Uterus (tissue), 4 donors: Measurements from ENCODE around the gene KRTAP3-3. TPM values are rescaled to one million over a fixed set of nuclear protein-coding genes. Genes with fewer than 3 reads are reported as not detected.

Experiments
- DNase-seq, 2 donors: peaks; one replicate each; pipeline ENCODE4 v3.0.0-alpha.2; 2019 to 2020
- H3K27ac ChIP-seq, 2 donors: fragments of 200-600 bp; sonication (generic); 1 replicate in 1 of 2; 2 replicates in 1 of 2; pipeline ENCODE4 v1.5.1; 2016 to 2018
- H3K27me3 ChIP-seq, 2 donors: fragments of 200-600 bp; sonication (generic); one replicate each; pipeline ENCODE4 v1.5.1; 2018 to 2019; ENCODE audit warnings: control low read depth in 1 of 2
- H3K36me3 ChIP-seq, 2 donors: fragments of 200-600 bp; sonication (generic); one replicate each; pipeline ENCODE4 v1.5.1; 2019; ENCODE audit warnings: control low read depth in 1 of 2
- H3K4me1 ChIP-seq, 2 donors: fragments of 200-600 bp; sonication (generic); one replicate each; pipeline ENCODE4 v1.5.1; 2018 to 2019; ENCODE audit warnings: control low read depth in 1 of 2
- H3K4me3 ChIP-seq, 2 donors: fragments of 200-600 bp; sonication (generic); 1 replicate in 1 of 2; 2 replicates in 1 of 2; pipeline ENCODE4 v1.5.1; 2018 to 2019; ENCODE audit warnings: mild to moderate bottlenecking in 1 of 2
- H3K9me3 ChIP-seq, 2 donors: fragments of 200-600 bp; sonication (generic); one replicate each; pipeline ENCODE4 v1.5.1; 2019; ENCODE audit warnings: control low read depth in 1 of 2
- POLR2A ChIP-seq, 2 donors: fragments of 450-650 bp; IDR thresholded peaks; one replicate each; pipeline ENCODE4 v1.6.1; 2016; ENCODE audit warnings: antibody characterized with exemption in 2 of 2, mild to moderate bottlenecking in 1 of 2, moderate library complexity in 1 of 2
- intact Hi-C: fragments of 100-400 bp; cut with DNase I; formaldehyde crosslinking; loops from one replicate; pipeline ENCODE4 v1.15.1; 2023; ENCODE audit warnings: low total_unique reads
- total RNA-seq, 4 donors: library from RNA; depleted of rRNA in 3 of 4; stranded (reverse); fragments of >200 nt in 3 of 4; gene quantifications; one replicate each; pipeline versions ENCODE4 v1.1.0 to v1.2.4, GENCODE V29; 2014 to 2023
- TF ChIP-seq, protein P1 (sequence below), 4 experiments: fragments of 200-600 bp in 2 of 4; fragments of 450-650 bp in 2 of 4; sonication (generic) in 2 of 4; IDR thresholded peaks; one replicate each; pipeline ENCODE4 v1.5.1; 2016 to 2019; ENCODE audit warnings: antibody characterized with exemption in 4 of 4, mild to moderate bottlenecking in 2 of 4, moderate library complexity in 1 of 4
- donor health status: DM: yes; HTN: yes; CAD: no.

KRTAP3-3 gene
- total RNA-seq, 4 donors from 2014 or later = not detected

DNA sequence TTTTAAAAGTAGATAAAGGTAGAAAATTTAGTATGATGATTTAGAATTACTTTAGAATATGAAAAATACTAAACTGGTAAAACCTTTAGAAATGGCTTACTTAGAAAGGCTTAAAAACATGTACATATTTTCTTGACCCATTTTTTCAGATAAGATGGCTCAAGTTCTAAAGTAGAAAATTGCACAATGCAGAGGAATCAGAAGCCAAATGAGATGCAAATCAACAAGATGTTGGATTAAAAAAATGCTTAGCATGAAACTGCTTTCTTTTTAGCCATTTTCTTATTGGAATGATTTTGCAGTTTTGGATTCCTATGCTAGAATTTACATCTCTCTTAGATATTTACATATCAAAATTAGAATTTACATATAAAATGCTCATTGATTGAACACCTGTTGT, 16.5 kb upstream of the KRTAP3-3 start:
- Histone ChIP-seq H3K4me1 (no peaks in the 10 kb centered on the region), H3K27ac (no peak overlapping the region), H3K36me3 (no peaks in the 10 kb centered on the region), H3K9me3 (no peaks in the 10 kb centered on the region), H3K27me3 (no peaks in the 10 kb centered on the region), H3K4me3 (no peak overlapping the region)
- DNase-seq = no peak
- intact Hi-C loops = no loop called here
- no peak for TF ChIP-seq POLR2A (IDR thresholded peaks at IDR 0.05)
- TF ChIP-seq, protein P1, sequence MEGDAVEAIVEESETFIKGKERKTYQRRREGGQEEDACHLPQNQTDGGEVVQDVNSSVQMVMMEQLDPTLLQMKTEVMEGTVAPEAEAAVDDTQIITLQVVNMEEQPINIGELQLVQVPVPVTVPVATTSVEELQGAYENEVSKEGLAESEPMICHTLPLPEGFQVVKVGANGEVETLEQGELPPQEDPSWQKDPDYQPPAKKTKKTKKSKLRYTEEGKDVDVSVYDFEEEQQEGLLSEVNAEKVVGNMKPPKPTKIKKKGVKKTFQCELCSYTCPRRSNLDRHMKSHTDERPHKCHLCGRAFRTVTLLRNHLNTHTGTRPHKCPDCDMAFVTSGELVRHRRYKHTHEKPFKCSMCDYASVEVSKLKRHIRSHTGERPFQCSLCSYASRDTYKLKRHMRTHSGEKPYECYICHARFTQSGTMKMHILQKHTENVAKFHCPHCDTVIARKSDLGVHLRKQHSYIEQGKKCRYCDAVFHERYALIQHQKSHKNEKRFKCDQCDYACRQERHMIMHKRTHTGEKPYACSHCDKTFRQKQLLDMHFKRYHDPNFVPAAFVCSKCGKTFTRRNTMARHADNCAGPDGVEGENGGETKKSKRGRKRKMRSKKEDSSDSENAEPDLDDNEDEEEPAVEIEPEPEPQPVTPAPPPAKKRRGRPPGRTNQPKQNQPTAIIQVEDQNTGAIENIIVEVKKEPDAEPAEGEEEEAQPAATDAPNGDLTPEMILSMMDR (IDR thresholded peaks at IDR 0.05) = no peak

DNA sequence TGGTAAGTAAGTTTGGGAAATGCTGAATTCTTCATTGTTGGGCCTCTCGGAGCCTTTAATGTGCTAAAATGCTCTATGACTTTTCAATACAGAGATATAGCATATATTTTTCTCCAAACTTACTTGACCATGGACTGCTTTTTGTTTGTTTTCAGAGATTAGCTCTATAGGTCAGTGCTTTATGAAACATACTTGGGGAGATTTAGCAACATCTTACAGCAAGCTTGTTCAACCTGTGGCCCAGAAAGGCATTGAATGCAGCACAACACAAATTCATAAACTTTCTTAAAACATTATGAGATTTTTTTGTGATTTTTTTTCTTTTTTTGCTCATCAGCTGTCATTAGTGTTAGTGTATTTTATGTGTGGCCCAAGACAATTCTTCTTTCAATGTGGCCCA, 16.0 kb upstream of the KRTAP3-3 start:
- DNase-seq = no peak
- Histone ChIP-seq H3K27ac (no peak overlapping the region), H3K9me3 (no peaks in the 10 kb centered on the region), H3K4me1 (no peaks in the 10 kb centered on the region), H3K27me3 (no peaks in the 10 kb centered on the region), H3K36me3 (no peaks in the 10 kb centered on the region), H3K4me3 (no peak overlapping the region)
- intact Hi-C loops = no loop called here
- TF ChIP-seq POLR2A (IDR thresholded peaks at IDR 0.05) = no peak
- TF ChIP-seq, protein P1 (IDR thresholded peaks at IDR 0.05) = no peak

DNA sequence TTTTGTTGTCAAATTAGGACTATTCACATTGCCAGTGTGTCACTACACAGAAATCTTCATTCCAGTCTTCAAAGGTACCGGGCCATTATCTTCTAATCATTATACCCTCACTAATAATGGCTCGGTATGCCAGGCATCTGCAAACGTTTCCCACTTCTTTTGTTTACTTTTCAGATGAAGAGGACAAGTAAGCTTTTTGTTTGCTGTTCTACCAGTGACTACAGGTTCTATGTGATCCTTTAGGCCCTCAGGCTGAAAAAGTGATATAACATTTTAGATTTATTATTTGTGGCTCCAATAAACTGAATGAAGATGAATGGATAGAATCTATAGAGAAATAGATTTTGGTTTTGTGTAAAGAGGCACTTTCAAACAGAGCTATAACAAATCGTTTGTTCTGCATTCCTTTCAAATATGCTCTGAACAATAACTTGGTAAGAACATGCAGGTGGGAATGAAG, 15.4 kb upstream of the KRTAP3-3 start:
- H3K36me3 ChIP-seq = no peaks in the 10 kb centered on the region
- H3K9me3 ChIP-seq = no peaks in the 10 kb centered on the region
- H3K27ac ChIP-seq = no peak overlapping the region
- H3K4me1 ChIP-seq = no peaks in the 10 kb centered on the region
- intact Hi-C loops = no loop called here
- no peaks in the 10 kb centered on the region for H3K27me3 ChIP-seq
- DNase-seq = no peak
- H3K4me3 ChIP-seq = no peak overlapping the region
- TF ChIP-seq, protein P1 (IDR thresholded peaks at IDR 0.05) = no peak
- no peak for TF ChIP-seq POLR2A (IDR thresholded peaks at IDR 0.05)

DNA sequence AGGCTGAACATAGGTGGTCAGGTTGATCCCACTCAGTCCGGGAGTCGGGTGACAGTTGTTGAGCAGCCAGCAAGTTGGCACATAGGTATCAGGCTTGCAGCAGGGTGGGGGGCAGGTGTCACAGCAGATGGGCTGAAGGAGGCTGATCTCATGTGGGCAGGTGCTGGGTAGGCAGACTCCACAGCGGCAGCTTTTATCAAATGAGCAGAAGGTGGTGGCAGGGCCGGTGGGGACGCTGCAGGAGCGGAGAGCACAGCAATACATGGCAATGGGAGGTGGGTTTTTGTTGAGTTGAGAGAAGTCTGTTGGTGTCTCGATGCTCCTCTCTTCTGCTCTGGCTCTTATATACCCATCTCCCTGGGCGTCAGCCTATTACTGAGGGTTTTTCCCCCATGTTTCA, 14.8 kb upstream of the KRTAP3-3 start, which contains the start of gene KRTAP3-1:
KRTAP3-1 (minus strand) TSS at position 318 of the 400 bp plus-strand sequence; CDS start at position 264, 54 bp downstream.
- no peaks in the 10 kb centered on the region for H3K9me3 ChIP-seq
- no peak for DNase-seq
- no peaks in the 10 kb centered on the region for H3K4me1 ChIP-seq
- no peak within 1 kb of the TSS for H3K4me3 ChIP-seq
- TF ChIP-seq, protein P1 (IDR thresholded peaks at IDR 0.05) = no peak
- no peak for TF ChIP-seq POLR2A (IDR thresholded peaks at IDR 0.05)
- H3K36me3 ChIP-seq = no peaks in the 10 kb centered on the region
- no peak within 1 kb of the TSS for H3K27ac ChIP-seq
- intact Hi-C loops = no loop called here
- no peaks in the 10 kb centered on the region for H3K27me3 ChIP-seq

DNA sequence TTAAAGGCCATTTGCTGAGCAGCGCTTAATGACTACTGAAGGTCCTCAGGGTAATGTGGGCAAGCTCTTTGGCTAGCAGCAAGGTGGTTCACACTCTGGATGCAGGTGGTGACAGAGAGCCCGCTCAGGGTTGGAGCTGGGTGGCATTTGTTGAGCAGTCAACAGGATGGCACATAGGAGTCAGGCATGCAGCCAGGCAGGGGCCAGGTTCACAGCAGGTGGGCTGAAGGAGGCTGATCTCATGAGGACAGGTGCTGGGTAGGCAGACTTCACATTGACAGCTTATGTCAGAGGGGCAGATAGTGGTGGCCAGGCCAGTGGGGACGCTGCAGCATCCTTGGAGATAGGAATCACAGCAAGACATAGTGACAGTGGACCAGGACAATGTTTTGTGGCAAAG, 10.4 kb upstream of the KRTAP3-3 start:
- no peaks in the 10 kb centered on the region for H3K9me3 ChIP-seq
- no peak for DNase-seq
- intact Hi-C loops = no loop called here
- H3K4me1 ChIP-seq = no peaks in the 10 kb centered on the region
- H3K36me3 ChIP-seq = no peaks in the 10 kb centered on the region
- no peak overlapping the region for H3K4me3 ChIP-seq
- H3K27ac ChIP-seq = no peak overlapping the region
- no peaks in the 10 kb centered on the region for H3K27me3 ChIP-seq
- TF ChIP-seq, protein P1 (IDR thresholded peaks at IDR 0.05) = no peak
- TF ChIP-seq POLR2A (IDR thresholded peaks at IDR 0.05) = no peak
